HEK293T (cell line): ENCODE results near the gene SOAT2.

Experiments used
- CTCF ChIA-PET: fragments of 350-600 bp; formaldehyde crosslinking; extraction: SDS; loops from one replicate; lab custom pipeline; 2021; ENCODE audit warnings: antibody characterized with exemption, inconsistent platforms; lab: Yijun Ruan, JAX
- POLR2A ChIA-PET: fragments of 350-600 bp; formaldehyde crosslinking; extraction: SDS; loops from one replicate; lab custom pipeline; 2020; ENCODE audit warnings: antibody characterized with exemption, inconsistent platforms; lab: Yijun Ruan, JAX
- DNase-seq: peaks from one replicate; pipeline ENCODE4 v3.0.0; 2012; ENCODE audit warnings: mixed read lengths; ENCODE audit errors: extremely low spot score
- ARNT ChIP-seq: fragments of 450-650 bp; IDR thresholded peaks from 2 replicates; pipeline ENCODE4 v1.6.1; 2017; ENCODE audit warnings: mild to moderate bottlenecking
- BHLHE40 ChIP-seq: fragments of 450-650 bp; IDR thresholded peaks from 2 replicates; pipeline ENCODE4 v1.6.1; 2016; ENCODE audit warnings: mild to moderate bottlenecking, moderate library complexity, borderline replicate concordance
- CTBP1 ChIP-seq: fragments of 450-650 bp; IDR thresholded peaks from 2 replicates; pipeline ENCODE4 v1.6.1; 2016; ENCODE audit warnings: borderline replicate concordance
- ELF4 ChIP-seq: fragments of 450-650 bp; IDR thresholded peaks from 2 replicates; pipeline ENCODE4 v1.6.1; 2017; ENCODE audit warnings: antibody characterized with exemption
- FOXA1 ChIP-seq: fragments of 450-650 bp; IDR thresholded peaks from 2 replicates; pipeline ENCODE4 v1.6.1; 2016; ENCODE audit warnings: mild to moderate bottlenecking
- FOXK2 ChIP-seq: fragments of 450-650 bp; IDR thresholded peaks from 2 replicates; pipeline ENCODE4 v1.6.1; 2016; ENCODE audit warnings: mild to moderate bottlenecking
- FOXM1 ChIP-seq: fragments of 450-650 bp; IDR thresholded peaks from 2 replicates; pipeline ENCODE4 v1.6.1; 2017; ENCODE audit warnings: mild to moderate bottlenecking, borderline replicate concordance
- HDGF ChIP-seq: fragments of 450-650 bp; IDR thresholded peaks from 2 replicates; pipeline ENCODE4 v1.6.1; 2017; ENCODE audit warnings: antibody characterized with exemption, borderline replicate concordance
- L3MBTL2 ChIP-seq: fragments of 450-650 bp; conservative IDR thresholded peaks from 2 replicates; pipeline ENCODE4 v1.6.1; 2016; ENCODE audit warnings: mild to moderate bottlenecking
- LEF1 ChIP-seq: fragments of 450-650 bp; IDR thresholded peaks from 2 replicates; pipeline ENCODE4 v1.6.1; 2017; ENCODE audit warnings: mild to moderate bottlenecking, borderline replicate concordance
- NFRKB ChIP-seq: fragments of 450-650 bp; IDR thresholded peaks from 2 replicates; pipeline ENCODE4 v1.6.1; 2016; ENCODE audit warnings: mild to moderate bottlenecking, moderate library complexity
- PKNOX1 ChIP-seq: fragments of 450-650 bp; IDR thresholded peaks from 2 replicates; pipeline ENCODE4 v1.6.1; 2016
- SP1 ChIP-seq: fragments of 450-650 bp; IDR thresholded peaks from 2 replicates; pipeline ENCODE4 v1.6.1; 2017
- SUZ12 ChIP-seq: fragments of 450-650 bp; IDR thresholded peaks from 2 replicates; pipeline ENCODE4 v1.6.1; 2016; ENCODE audit warnings: mild to moderate bottlenecking
- TARDBP ChIP-seq: fragments of 450-650 bp; IDR thresholded peaks from 2 replicates; pipeline ENCODE4 v1.6.1; 2016
- ZNF384 ChIP-seq: fragments of 450-650 bp; IDR thresholded peaks from 2 replicates; pipeline ENCODE4 v1.6.1; 2016

The SOAT2 gene

GRCh38 chr12:53102883-53103807 lies at the start of gene SOAT2:
SOAT2 (plus strand) TSS chr12:53103486; CDS start chr12:53103578, 92 bp downstream.
- ChIA-PET CTCF (interaction anchor here (0.6 to 1.8 kb wide), 7 partner anchors 22 to 157 kb away, joined by 3 to 12 read pairs (median 4); partner anchors contain the start of gene SPRYD3), POLR2A (interaction anchor here (1.0 to 2.2 kb wide), 2 partner anchors 22 to 24 kb away, joined by 3 to 12 read pairs; partner anchors contain the start of gene SPRYD3)
- TF ChIP-seq ZNF384 (no peak), ELF4 (no peak), SUZ12 (no peak), CTBP1 (no peak)
- DNase-seq = peak; percentile 4

- CTCF ChIA-PET = interaction anchor here (0.6 to 6.0 kb wide), 4 partner anchors 12 to 195 kb away, joined by 3 to 46 read pairs (median 4); no protein-coding TSS in a partner anchor
- TF ChIP-seq PKNOX1 = peak; percentile 87
- no peak; the same call in 1 of the 2 replicates for TF ChIP-seq ZNF384
- DNase-seq = peak; percentile 95
- POLR2A ChIA-PET = interaction anchor here (0.7 to 2.1 kb wide), 7 partner anchors 10 to 126 kb away, joined by 3 to 8 read pairs (median 6); partner anchors contain the start of genes CSAD, EIF4B, SPRYD3 and ZNF740
Measured at GRCh38 chr12:53054112-53054878, 49.0 kb upstream of the SOAT2 start.

GRCh38 chr12:53055471-53056266 lies 47.6 kb upstream of the SOAT2 start:
- DNase-seq = no peak
- CTCF ChIA-PET = interaction anchor here (1.5 to 6.0 kb wide), 2 partner anchors 10 to 43 kb away, joined by 6 to 46 read pairs; no protein-coding TSS in a partner anchor
- POLR2A ChIA-PET = interaction anchor here (0.9 to 2.1 kb wide), 4 partner anchors 8 to 49 kb away, joined by 3 to 8 read pairs (median 5); partner anchors contain the start of gene EIF4B
- TF ChIP-seq FOXA1 = no peak
- TF ChIP-seq FOXM1 = no peak
- no peak for TF ChIP-seq SUZ12

- TF ChIP-seq NFRKB = no peak
- no peak for TF ChIP-seq SP1
- no peak for TF ChIP-seq PKNOX1
- TF ChIP-seq CTBP1 = no peak
- no peak for TF ChIP-seq ELF4
- no peak for TF ChIP-seq ZNF384
- no peak for TF ChIP-seq BHLHE40
- TF ChIP-seq TARDBP = no peak
- TF ChIP-seq FOXK2 = no peak
- no peak for TF ChIP-seq L3MBTL2
- no peak for TF ChIP-seq ARNT
- TF ChIP-seq LEF1 = no peak
- TF ChIP-seq HDGF = no peak
- TF ChIP-seq FOXM1 = no peak
- no peak for TF ChIP-seq SUZ12
- no peak for TF ChIP-seq FOXA1
- POLR2A ChIA-PET = interaction anchor here (1.4 to 2.1 kb wide), 2 partner anchors 10 to 23 kb away, joined by 5 to 8 read pairs; partner anchors contain the start of gene SPRYD3
- no peak for DNase-seq
- CTCF ChIA-PET = interaction anchor here (1.0 to 6.0 kb wide), 2 partner anchors 9 to 10 kb away, joined by 3 to 46 read pairs; no protein-coding TSS in a partner anchor
Measured at GRCh38 chr12:53056296-53056695, 47.0 kb upstream of the SOAT2 start.

- POLR2A ChIA-PET = interaction anchor here (1.4 kb wide), 1 partner anchor 23 kb away, joined by 5 read pairs; the partner anchor contains the start of gene SPRYD3
- CTCF ChIA-PET = interaction anchor here (1.0 to 6.0 kb wide), 2 partner anchors 9 kb away, joined by 3 to 46 read pairs; no protein-coding TSS in a partner anchor
- no peak for DNase-seq
- TF ChIP-seq PKNOX1 (no peak), LEF1 (no peak), FOXK2 (no peak), FOXA1 (no peak), SUZ12 (no peak), SP1 (no peak), ARNT (no peak), TARDBP (no peak), CTBP1 (no peak), ZNF384 (no peak), FOXM1 (no peak), BHLHE40 (no peak), HDGF (no peak), L3MBTL2 (no peak), ELF4 (no peak), NFRKB (no peak)
Measured at GRCh38 chr12:53056901-53057300, 46.4 kb upstream of the SOAT2 start.
